Fibroblast of skin of abdomen (primary cell): Measurements from ENCODE around the gene AKAP13.

ENCODE experiments used
- DNase-seq: peaks from one replicate; pipeline ENCODE4 v3.0.0-alpha.2; 2013

The AKAP13 gene

DNA sequence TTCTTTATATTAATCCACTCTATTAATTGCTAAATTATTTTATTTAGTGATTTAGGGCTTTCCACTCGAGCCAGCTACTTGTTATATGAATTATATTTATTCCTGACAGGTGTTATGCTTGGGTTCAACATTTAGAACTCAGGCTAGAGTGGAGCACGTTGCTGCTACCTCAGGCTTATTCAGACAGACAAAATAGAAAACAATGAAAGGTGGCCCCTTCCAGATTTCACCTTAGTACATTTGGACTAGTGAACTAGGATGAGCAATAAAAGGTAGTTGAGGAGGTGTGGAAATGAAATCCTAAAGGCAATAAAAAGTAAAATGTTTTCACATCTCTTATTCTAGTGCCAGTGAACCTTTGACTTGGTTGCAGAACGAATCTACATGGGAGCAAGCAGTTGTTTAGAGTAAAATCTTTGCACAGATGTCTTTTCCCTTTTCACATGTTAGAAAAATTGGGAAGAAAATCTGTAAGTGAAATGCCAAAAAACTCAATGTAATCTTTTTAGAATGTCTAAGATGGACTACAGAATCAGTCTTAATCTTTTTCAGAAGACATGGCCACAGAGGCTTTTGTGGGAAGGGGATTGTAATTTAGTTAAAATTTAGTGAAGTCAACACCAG is 63.8 kb downstream of the AKAP13 start:
- no peak for DNase-seq

DNA sequence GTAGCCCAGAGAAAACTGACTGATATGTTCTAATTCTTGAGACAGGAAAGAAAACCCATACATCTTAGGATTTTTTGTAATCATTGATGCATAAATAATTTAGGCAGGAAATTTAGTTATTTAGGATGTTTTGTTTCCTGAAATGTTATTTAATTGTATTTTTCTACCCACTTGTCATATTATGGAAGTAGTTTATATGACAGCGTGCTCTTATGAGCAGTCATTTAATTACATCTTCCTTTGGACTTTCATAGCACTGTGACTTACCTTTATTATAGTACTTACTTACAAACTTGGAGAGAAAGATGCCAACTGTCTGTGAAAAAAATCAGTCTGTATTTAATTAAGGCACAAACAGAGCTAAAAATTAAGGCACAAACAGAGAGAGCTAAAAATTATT is 65.0 kb downstream of the AKAP13 start:
- DNase-seq = no peak

DNA sequence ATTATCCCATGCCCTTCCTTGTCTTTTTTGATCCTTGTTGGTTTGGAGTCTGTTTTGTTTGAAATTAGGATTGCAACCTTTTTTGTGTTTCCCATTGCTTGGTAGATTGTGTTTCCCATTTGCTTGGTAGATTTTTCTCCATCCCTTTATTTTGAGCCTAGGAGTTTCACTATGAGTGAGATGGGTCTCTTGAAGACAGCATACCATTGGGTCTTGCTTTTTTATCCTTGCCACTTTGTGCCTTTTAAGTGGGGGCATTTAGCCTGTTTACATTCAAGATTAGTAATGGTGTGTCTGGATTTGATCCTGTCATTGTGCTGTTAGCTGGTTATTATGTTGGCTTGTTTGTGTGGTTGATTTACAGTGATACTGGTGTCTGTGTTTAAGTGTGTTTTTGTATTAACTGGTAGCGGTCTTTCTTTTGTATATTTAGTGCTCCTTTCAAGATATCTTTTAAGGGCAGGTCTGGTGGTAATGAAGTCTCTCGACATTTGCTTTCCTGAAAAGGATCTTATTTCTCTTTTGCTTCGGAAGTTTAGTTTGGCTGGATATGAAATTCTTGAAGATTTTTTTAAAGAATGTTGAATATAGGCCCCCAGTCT is 70.8 kb downstream of the AKAP13 start:
- no peak for DNase-seq

DNA sequence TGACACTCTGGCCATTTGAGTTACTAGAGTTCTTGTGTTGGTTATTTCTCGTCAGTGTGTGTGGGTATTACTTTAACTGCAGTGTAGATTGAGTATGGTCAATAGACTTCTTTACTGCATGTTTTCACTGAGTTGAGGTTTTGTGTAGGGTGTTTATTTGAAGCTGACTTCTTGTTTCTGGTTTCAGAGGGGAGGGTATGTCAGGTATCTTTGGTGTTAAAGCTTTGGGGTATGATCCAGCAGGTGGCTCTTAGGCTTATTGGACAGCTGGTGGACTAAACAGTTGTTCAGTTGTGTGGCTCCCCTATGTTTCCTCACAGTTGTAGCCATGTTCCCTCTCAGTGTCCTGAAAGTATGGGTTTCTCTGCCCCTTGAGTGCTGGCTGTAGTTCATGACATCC is 72.0 kb downstream of the AKAP13 start:
- DNase-seq = no peak

DNA sequence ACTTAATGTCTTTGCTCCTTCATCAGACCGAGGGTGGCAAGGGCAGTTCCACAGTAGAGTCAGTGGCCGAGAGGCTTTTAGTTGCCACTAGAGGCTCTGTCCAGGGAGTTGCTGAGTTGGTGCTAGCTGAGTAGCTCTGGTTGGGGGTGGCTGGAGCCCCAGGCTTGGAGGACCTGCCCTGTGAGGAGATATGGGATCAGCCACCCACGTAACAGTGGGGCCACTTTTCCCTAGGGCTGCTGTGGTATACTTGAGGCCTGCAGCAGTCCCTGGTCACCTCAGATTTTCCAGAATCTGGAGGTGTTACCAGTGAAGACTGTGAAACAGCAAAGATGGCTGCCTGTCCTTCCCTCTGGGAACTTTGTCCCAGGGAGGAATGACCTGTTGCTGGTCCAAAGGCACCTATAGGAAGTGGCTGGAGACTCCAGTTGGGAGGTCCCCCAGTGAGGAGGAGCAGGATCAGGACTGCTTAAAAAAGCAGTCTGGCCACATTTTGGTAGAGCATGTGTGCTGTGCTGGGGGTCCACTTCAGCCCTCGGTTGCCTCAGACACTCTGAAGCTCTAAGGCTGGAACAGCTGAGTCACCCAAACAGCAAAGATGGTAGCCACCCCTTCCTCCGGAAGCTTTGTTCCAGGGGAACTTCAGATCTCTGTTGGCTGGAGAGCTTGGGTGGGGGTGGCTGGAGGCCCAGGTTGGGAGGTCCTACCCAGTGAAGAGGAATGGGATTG is 72.9 kb downstream of the AKAP13 start:
- DNase-seq = no peak

DNA sequence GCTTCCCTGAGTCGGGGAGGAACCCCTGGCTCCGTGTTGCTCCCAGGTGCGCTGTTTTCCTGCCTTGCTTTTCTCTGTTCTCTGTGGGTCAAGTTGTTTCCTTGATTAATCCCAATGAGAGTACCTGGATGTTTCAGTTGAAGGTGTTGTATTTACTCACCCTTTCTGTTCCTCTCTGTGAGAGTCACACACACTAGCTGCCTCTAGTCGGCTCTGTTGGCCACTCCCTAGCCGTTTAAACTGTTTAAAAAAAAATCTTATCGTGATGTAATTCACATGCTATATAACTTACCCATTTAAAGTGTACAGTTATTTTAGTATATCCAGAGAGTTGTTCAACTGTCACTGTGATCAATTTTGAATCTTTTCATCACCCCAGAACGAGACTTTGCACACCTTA is 74.0 kb downstream of the AKAP13 start:
- DNase-seq = no peak

DNA sequence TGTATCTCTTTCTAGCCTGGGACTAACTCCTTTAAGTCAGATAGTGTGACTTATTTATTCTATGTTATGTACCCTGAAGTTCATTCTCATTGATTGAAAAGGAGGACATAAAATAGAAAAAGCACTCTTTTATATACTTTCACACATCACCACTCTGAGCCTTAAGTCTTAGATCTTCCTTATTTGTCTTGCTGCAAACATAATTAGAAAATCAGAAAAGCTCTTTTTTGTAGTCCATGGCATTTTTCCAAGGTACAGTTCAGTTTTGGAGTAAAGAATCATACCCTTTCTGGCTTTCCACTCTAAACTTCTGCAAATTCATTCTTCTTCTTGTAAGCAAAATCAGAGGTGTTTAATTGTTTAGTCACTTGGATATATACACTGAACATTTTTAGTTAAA is 75.5 kb downstream of the AKAP13 start:
- no peak for DNase-seq

DNA sequence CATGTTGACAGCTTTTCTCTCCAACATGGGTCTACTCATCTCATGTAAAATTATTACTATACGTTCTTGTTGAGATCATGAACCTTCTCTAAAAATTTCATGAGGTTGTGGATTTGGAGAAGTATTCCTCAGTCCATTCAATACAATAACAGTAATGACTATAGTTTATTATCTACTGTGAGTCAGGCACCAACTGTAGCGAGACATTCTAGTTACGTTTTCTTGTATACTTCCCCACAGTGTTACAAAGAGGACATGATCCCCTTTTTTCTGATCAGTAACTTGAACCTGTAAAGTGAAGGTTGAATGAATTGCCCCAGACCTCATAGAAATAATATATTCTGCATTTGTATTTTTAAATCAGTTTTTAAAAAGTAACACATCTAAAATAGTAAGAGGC is 76.4 kb downstream of the AKAP13 start:
- DNase-seq = no peak

DNA sequence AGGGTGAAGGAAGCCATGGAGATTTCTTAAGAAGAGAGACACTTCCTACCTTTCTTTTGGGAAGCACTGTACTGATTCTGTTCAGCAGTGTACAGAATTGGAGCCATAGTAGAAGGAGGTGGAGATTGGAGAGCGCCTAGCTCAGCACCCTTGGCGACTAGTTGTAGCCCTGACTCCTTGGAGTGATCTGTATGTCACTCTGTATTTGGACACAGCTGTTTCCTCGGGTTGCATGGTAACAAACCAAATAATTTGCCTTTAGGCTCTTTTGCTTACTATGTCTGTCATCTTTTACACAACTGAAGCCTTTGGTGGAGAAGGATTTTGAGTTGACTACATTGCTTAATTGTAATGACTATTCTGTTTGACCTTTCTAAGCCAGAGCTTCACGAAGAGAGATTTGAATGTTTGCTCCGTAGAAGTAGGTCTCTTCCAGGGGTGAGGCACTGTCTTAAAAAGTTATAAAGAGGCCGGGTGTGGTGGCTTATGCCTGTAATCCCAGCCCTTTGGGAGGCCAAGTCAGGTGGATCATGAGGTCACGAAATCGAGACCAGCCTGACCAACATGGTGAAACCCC is 77.1 kb downstream of the AKAP13 start:
- DNase-seq = no peak

DNA sequence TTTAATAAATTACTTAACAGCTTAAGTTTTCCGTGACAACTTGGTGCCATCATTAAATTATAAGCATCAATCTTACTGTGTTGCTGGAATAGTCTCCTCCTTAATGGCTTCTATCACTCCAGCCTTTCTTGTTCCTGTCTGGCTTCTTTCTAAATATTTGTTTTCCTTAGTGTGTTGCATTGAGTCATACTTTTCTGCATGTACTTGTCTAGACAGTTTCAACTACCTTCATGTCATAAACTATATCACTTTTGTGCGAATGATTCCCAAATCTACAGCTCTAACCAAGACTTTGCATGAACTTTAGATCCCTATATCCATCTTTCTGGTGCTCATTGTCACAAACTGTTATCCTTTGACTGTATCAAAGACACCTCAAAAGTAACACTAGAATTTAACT is 78.4 kb downstream of the AKAP13 start:
- no peak for DNase-seq

DNA sequence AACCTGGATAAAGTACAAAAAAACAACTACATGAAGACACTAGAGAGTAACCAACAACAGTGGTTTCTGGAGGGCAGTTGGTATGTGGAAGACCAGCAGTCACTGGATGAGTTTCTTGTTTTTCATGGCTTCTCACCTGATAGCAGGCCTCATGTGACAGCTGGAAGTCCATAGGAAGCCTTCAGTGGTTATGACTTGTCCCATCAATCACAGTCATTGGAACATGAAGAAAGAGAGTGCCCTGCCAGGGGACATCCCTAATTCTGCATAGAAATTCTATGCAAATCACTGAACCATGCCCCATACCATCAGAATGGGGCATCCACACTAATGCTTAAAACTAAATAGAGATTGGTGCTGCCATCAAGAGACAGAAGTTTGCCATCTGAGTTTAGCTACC is 81.6 kb downstream of the AKAP13 start:
- no peak for DNase-seq

DNA sequence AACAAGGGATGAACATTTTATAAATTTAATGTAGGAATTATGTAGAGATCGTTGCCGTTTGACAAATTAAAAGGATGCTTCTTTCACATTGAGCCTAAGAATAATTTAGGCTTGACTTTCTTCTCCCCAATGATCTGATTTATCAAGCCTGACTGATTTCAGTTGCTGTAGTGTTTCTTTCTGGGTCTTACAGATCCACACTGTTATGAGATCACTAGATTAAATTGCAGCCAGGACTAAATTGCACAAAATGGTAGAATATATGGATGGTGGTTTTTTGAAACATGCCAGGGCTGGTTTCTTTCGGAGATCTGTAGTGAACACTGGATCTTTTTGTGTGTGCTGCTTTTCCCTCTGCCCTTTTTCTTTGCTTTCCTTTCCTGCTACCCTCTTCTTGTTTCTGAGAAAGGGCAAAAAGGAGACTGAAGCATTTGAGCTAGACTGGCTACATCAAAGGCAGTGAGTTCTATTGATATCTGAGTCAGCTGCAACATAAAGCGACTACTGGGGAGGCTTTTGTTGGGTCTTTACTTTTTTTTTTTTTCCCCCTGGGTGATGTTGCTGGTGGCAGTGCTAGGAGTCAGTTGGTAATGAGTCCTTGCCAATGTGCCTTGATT is 83.0 kb downstream of the AKAP13 start:
- DNase-seq = no peak

DNA sequence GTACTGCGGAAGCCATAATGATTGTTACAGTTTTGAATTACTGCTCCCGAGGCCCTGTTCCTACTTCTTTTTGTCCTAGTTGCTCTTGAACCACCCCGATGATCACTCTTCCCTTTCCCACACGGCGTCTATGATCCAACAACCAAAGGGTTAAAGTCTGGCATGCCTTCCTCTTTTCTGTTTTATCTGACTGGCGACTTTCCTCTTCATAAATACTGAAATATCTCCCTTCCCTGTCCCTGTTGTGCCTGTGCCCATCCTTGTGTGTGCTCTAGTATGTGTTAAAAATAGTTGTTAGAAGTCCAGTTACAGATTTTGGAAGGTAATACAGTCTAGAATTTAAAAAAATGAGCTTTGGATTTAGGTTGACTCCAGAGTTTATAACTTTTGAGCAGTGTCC is 83.6 kb downstream of the AKAP13 start:
- no peak for DNase-seq

DNA sequence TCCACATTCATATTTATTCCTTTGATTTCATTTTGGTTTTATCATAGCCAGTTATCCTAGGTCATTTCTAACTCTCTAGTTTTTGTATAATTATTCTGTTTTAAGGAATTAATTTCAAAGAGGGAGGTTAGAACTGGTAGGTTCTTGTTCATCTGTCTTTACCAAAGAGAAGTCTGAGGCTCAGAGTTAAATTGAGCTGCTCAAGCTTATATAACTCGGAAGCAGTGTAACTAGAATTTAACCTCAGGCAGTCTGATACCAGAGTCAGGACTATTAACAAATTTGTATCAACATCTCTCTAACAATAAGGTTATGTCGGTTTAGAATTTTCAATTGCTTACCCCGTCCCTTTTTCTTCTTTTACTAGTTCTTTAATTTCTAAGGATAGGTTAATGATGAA is 84.1 kb downstream of the AKAP13 start:
- DNase-seq = no peak

DNA sequence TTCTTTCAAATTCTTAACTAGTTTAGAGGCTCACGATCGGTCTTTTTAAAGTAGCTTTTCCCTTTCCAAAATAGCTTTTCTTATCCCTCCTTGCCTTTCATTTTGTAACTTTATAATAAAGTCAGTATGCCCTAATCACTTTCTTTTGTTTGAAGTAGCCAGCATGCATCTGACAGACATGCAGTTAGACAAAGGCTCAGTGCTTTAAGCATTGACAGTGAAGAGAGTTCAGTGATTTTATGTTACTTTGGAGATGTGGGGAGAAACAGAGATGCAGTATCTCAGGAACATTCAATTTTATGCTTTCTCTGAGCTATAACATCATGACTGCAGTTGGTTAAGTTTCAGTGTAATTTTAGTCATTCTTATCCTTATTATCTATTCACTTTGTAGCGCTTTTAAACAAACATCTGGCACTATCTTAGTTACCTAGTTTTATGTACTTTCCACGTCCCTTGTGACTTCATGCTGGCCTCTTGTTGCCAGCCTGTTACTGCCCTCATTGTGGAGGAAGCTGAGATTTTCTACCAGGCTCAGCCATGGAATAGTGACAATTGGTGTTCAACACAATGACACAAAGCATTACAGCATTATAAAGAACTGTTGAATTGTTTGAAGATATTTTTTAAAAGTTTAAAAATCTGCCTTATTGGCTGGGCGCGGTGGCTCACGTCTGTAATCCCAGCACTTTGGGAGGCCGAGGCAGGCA is 90.3 kb downstream of the AKAP13 start:
- DNase-seq = no peak

DNA sequence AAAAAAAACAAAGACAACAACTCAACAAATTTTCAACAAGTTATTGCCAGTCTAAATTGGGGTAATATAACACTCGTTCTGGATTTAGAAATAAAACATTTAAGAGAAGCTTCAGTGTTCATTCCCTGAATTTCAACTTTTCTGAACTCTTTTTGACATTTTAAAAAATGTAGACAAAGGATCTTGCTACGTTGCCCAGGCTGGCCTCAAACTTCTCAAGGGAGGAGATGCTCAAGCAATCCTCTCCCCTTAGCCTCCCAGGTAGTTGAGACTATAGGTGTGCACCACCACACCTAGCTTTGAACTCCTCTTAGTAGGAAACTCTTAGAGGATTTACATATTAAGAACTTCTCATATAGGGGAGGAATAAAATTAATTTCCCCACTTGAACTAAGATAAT is 91.9 kb downstream of the AKAP13 start:
- DNase-seq = no peak

DNA sequence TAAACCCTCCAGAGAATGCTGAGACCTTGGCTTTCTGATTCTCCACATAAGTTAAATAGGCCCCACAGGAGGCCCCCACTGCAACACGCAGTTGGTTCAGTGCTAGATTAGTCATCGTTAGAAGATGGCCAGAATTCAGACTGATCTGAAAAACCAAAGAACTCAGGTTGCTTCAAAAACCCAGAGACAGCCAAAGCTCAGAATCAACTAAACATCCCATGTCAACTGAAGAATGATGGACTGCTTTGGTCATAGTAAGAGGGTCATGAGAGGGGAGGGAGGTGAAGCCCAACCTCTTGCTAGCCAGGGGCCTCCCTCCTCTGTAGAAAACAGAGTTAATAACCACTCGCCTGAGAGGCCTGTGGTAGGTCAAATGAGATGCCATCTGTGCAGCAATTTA is 93.1 kb downstream of the AKAP13 start:
- DNase-seq = peak; percentile 77

DNA sequence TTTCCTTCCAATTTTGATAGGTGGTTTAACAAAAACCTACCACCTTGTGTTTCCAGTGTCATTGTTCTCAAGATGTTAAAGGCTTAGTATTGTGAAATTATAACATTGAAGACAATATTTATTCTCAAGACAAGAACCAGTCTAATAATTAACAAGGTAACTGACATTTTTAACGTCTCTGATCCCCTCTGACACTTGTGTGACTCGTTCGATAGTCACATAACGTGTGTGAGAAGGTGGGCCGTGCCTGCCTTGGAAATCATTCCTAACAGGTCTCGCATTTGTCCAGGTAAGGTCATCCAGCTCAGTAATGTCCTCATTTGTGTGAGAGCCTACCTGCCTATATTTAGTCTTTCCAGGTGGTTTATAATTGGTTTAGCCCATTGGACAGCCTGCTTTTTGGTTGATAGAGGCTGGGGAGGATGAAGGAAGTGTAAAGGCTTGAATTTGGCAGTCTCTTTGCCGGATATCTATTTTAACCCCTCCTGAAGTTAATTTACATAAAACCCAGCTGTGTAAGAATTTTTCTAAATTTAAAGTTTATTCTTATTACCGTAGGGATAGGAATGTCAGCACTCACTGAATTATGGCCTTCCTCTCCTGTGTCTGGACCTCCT is 94.4 kb downstream of the AKAP13 start:
- DNase-seq = no peak

DNA sequence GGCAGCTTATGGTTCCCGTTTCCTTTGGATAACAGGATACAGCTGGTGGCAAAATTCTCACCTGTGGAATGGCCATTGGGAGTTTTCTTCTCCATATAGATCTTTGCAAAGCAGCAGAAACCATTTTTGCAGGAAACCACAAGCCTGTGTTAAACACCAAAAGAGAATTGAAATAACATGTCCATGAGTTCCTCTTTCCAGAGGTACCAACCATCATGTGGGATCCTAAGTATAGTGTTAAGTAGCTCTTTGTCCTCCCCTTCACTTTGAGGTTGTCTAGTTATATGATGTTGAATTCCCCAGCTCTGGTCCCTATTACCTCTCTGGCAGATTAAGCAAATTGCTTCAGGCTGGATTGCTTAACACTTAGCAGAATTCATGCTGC is 94.9 kb downstream of the AKAP13 start:
- DNase-seq = peak; percentile 50

DNA sequence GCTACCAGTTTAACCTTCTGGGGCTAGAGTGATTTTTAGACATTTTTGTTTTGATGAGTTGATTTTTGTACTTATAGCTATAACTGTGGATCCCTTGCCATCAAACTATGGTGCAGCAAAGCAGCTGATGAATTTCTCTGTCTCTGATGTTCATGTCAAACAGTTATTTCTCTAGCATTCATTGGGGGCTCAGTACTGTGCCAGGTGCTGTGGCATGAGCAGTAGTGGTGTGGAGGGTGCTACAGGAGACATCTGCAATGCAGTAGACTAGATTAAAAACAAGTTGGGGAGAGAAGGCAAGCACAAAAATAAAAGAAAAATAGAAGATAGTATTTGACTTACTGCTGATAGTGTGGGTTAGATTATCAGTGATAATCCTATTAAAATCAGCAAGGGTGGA is 95.3 kb downstream of the AKAP13 start:
- no peak for DNase-seq

DNA sequence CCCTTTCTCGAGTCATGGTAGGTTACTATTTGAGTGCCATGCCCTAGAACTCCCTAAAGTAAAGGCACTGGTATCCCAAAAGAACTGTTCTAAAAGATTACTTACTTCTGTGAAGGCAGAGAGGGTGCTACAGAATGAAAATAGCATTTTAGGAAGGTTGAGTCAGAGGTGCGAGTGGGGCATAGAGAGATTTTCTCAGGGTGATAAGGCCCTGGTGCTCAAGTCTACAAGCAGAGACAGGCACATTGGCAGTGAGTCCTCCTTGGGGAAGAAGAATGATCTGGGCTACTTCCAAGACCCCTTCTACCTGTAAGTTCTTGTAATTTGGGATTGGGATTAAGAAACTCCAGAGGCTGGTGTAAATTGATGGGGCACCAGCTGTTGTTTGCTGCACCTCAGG is 96.7 kb downstream of the AKAP13 start:
- no peak for DNase-seq

DNA sequence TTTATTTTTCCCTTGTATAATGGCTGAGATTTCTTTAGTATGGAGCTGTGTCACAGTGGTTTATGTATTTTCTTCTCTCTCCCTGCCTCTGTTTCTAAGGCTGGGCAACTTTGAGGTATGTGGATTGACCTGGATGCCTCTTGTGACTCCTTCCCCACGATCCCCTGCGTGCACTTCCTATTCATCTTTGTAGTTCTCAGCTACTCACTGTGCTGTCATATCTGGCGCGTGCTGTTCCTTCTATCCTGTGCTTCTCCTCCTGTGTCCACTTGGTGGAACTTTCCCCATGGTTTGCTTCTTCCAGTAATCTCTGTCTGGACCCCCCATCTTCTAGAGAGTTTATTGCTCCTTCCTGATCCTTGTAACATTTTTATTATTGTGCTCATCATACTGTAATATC is 97.3 kb downstream of the AKAP13 start:
- DNase-seq = peak; percentile 48
